IMR-90 (cell line): ENCODE results near the gene PSD2.

ENCODE experiments used
- BHLHE40 ChIP-seq: fragments of 150-350 bp; IDR thresholded peaks from 2 replicates; pipeline ENCODE4 v1.6.1; 2016; ENCODE audit warnings: mild to moderate bottlenecking, low read depth, low read length
- CEBPB ChIP-seq: IDR thresholded peaks from 2 replicates; pipeline ENCODE4 v1.6.1; 2012; ENCODE audit warnings: low read depth, low read length, improper control_type of control experiment
- CTCF ChIP-seq: conservative IDR thresholded peaks from 2 replicates; pipeline ENCODE4 v1.5.1; 2012; ENCODE audit warnings: mild to moderate bottlenecking, low read depth, low read length, improper control_type of control experiment
- FOS ChIP-seq: fragments of 150-350 bp; IDR thresholded peaks from 2 replicates; pipeline ENCODE4 v1.6.1; 2016; ENCODE audit warnings: low read depth, low read length
- MXI1 ChIP-seq: IDR thresholded peaks from 2 replicates; pipeline ENCODE4 v1.6.1; 2012; ENCODE audit warnings: low read depth, mild to moderate bottlenecking, low read length, moderate library complexity, borderline replicate concordance
- NFE2L2 ChIP-seq: fragments of 150-350 bp; IDR thresholded peaks from 2 replicates; pipeline ENCODE4 v1.6.1; 2016; ENCODE audit warnings: low read depth, mild to moderate bottlenecking, low read length
- POLR2A ChIP-seq: IDR thresholded peaks from 2 replicates; pipeline ENCODE4 v1.6.1; 2012; ENCODE audit warnings: mild to moderate bottlenecking, low read depth, low read length
- RAD21 ChIP-seq: IDR thresholded peaks from 2 replicates; pipeline ENCODE4 v1.6.1; 2012; ENCODE audit warnings: low read length, improper control_type of control experiment
- RFX5 ChIP-seq: IDR thresholded peaks from 2 replicates; pipeline ENCODE4 v1.8.0; 2012; ENCODE audit warnings: low read depth, mild to moderate bottlenecking, low read length, moderate library complexity
- SMC3 ChIP-seq: fragments of 150-350 bp; IDR thresholded peaks from 2 replicates; pipeline ENCODE4 v1.6.1; 2016; ENCODE audit warnings: low read depth, mild to moderate bottlenecking, antibody characterized with exemption, low read length, moderate library complexity

- no peak for TF ChIP-seq POLR2A
- TF ChIP-seq CTCF, result no peak
- TF ChIP-seq NFE2L2, result no peak
- TF ChIP-seq RAD21, result no peak
- TF ChIP-seq CEBPB, result no peak
- TF ChIP-seq RFX5, result no peak
- TF ChIP-seq BHLHE40, result no peak
- TF ChIP-seq FOS, result no peak
- no peak for TF ChIP-seq SMC3
- no peak for TF ChIP-seq MXI1
Measured at GRCh38 chr5:139797856-139798510, 2.4 kb downstream of the PSD2 start.
